H9 (cell line): ENCODE data around the gene PAPOLG. TPM values are rescaled to one million over a fixed set of nuclear protein-coding genes. Genes with fewer than 3 reads are reported as not detected.
"Not testable (repeated sequence)": the region's sequence is repeated elsewhere in the genome, so short reads cannot be mapped to it uniquely, and the experiment has no call there.

Experiments
- DNase-seq: peaks from one replicate; pipeline ENCODE4 v3.0.0-alpha.2; 2017
- H2AFZ ChIP-seq: one replicate; pipeline ENCODE4 v1.6.1; 2013; ENCODE audit warnings: mild to moderate bottlenecking, low read length, control low read depth, moderate library complexity
- H2AK5ac ChIP-seq: 2 replicates; pipeline ENCODE4 v1.6.1; 2013; ENCODE audit warnings: low read length, control low read depth, mixed read lengths; ENCODE audit not compliant: insufficient read length
- H2BK120ac ChIP-seq: one replicate; pipeline ENCODE4 v1.6.1; 2013; ENCODE audit warnings: low read depth, mild to moderate bottlenecking, low read length, control low read depth, inconsistent platforms; ENCODE audit not compliant: poor library complexity, severe bottlenecking
- H2BK12ac ChIP-seq: 2 replicates; pipeline ENCODE4 v1.6.1; 2013; ENCODE audit warnings: low read length, control low read depth, mixed read lengths, low read depth; ENCODE audit not compliant: insufficient read length
- H2BK15ac ChIP-seq: 2 replicates; pipeline ENCODE4 v1.6.1; 2013; ENCODE audit warnings: low read depth, low read length, control low read depth
- H2BK20ac ChIP-seq: one replicate; pipeline ENCODE4 v1.6.1; 2013; ENCODE audit warnings: low read depth, mild to moderate bottlenecking, low read length, control low read depth, inconsistent platforms; ENCODE audit not compliant: poor library complexity, severe bottlenecking
- H2BK5ac ChIP-seq: 2 replicates; pipeline ENCODE4 v1.6.1; 2013; ENCODE audit warnings: low read length, control low read depth, mixed read lengths; ENCODE audit not compliant: insufficient read length
- H3K14ac ChIP-seq: 2 replicates; pipeline ENCODE4 v1.6.1; 2013; ENCODE audit warnings: low read length, control low read depth; ENCODE audit not compliant: insufficient read depth
- H3K18ac ChIP-seq: 2 replicates; pipeline ENCODE4 v1.6.1; 2013; ENCODE audit warnings: low read depth, mild to moderate bottlenecking, mixed read lengths, low read length, control low read depth; ENCODE audit not compliant: insufficient read length
- H3K23ac ChIP-seq: 2 replicates; pipeline ENCODE4 v1.6.1; 2013; ENCODE audit warnings: low read length, control low read depth, mixed read lengths, low read depth; ENCODE audit not compliant: insufficient read length
- H3K23me2 ChIP-seq: 2 replicates; pipeline ENCODE4 v1.6.1; 2013; ENCODE audit warnings: low read depth, mild to moderate bottlenecking, mixed read lengths, low read length, control low read depth; ENCODE audit not compliant: insufficient read length, poor library complexity, severe bottlenecking
- H3K27ac ChIP-seq: 2 replicates; pipeline ENCODE4 v1.5.1; 2013; ENCODE audit warnings: low read length, control low read depth, mixed read lengths, low read depth; ENCODE audit not compliant: insufficient read length
- H3K27me3 ChIP-seq: 2 replicates; pipeline ENCODE4 v1.6.1; 2013; ENCODE audit warnings: low read length, control low read depth, inconsistent platforms; ENCODE audit not compliant: insufficient read depth
- H3K4ac ChIP-seq: 2 replicates; pipeline ENCODE4 v1.6.1; 2013; ENCODE audit warnings: low read depth, mild to moderate bottlenecking, control low read depth, inconsistent platforms, low read length, moderate library complexity
- H3K4me1 ChIP-seq: 2 replicates; pipeline ENCODE4 v1.6.1; 2013; ENCODE audit warnings: low read length, control low read depth, inconsistent platforms; ENCODE audit not compliant: insufficient read depth
- H3K4me2 ChIP-seq: 2 replicates; pipeline ENCODE4 v1.6.1; 2013; ENCODE audit warnings: low read length, control low read depth, mixed read lengths; ENCODE audit not compliant: insufficient read length, insufficient read depth
- H3K56ac ChIP-seq: 2 replicates; pipeline ENCODE4 v1.6.1; 2013; ENCODE audit warnings: low read depth, mild to moderate bottlenecking, mixed read lengths, low read length, control low read depth; ENCODE audit not compliant: insufficient read length
- H3K79me1 ChIP-seq: 2 replicates; pipeline ENCODE4 v1.6.1; 2013; ENCODE audit warnings: low read depth, mild to moderate bottlenecking, moderate library complexity, low read length, control low read depth, inconsistent platforms; ENCODE audit not compliant: insufficient read depth, poor library complexity, severe bottlenecking
- H3K79me2 ChIP-seq: 2 replicates; pipeline ENCODE4 v1.6.1; 2013; ENCODE audit warnings: low read length, control low read depth, inconsistent platforms; ENCODE audit not compliant: insufficient read depth
- H3K9ac ChIP-seq: 2 replicates; pipeline ENCODE4 v1.6.1; 2013; ENCODE audit warnings: low read length, control low read depth, mixed read lengths; ENCODE audit not compliant: insufficient read length; ENCODE audit errors: extremely low read depth
- H3K9me3 ChIP-seq: one replicate; pipeline ENCODE4 v1.6.1; 2013; ENCODE audit warnings: low read depth, low read length, inconsistent platforms; ENCODE audit not compliant: control insufficient read depth
- H3T11ph ChIP-seq: one replicate; pipeline ENCODE4 v1.6.1; 2013; ENCODE audit warnings: mild to moderate bottlenecking, low read length, control low read depth, inconsistent platforms
- H4K20me1 ChIP-seq: one replicate; pipeline ENCODE4 v1.6.1; 2013; ENCODE audit not compliant: control insufficient read depth, insufficient read length, insufficient read depth
- H4K5ac ChIP-seq: 2 replicates; pipeline ENCODE4 v1.6.1; 2013; ENCODE audit warnings: low read depth, mild to moderate bottlenecking, mixed read lengths, low read length, control low read depth; ENCODE audit not compliant: insufficient read length
- H4K8ac ChIP-seq: replicated peaks from 2 replicates; pipeline ENCODE4 v1.6.1; 2013; ENCODE audit warnings: low read length, control low read depth, mixed read lengths, low read depth; ENCODE audit not compliant: insufficient read length
- H4K91ac ChIP-seq: 2 replicates; pipeline ENCODE4 v1.6.1; 2013; ENCODE audit warnings: low read depth, mild to moderate bottlenecking, moderate library complexity, mixed read lengths, low read length, control low read depth; ENCODE audit not compliant: insufficient read length
- H3K27ac Mint-ChIP-seq, 3 experiments: 2 replicates in 2 of 3; 3 replicates in 1 of 3; pipeline ENCODE4 v1.8.0; 2020 to 2021; ENCODE audit warnings: mixed read lengths in 3 of 3, mild to moderate bottlenecking in 1 of 3, moderate library complexity in 1 of 3
- H3K27me3 Mint-ChIP-seq: 2 replicates; pipeline ENCODE4 v1.8.0; 2021; ENCODE audit warnings: low read depth, mild to moderate bottlenecking, moderate library complexity, mixed read lengths
- H3K36me3 Mint-ChIP-seq, 3 experiments: 2 replicates in 2 of 3; 3 replicates in 1 of 3; pipeline ENCODE4 v1.8.0; 2020 to 2021; ENCODE audit warnings: low read depth in 3 of 3, mixed read lengths in 3 of 3; ENCODE audit not compliant: insufficient read depth in 1 of 3
- H3K4me1 Mint-ChIP-seq, 2 experiments: 2 replicates each; pipeline ENCODE4 v1.8.0; 2020; ENCODE audit warnings: mixed read lengths in 2 of 2
- H3K4me3 Mint-ChIP-seq, 2 experiments: 2 replicates in 1 of 2; 3 replicates in 1 of 2; pipeline ENCODE4 v1.8.0; 2020 to 2021; ENCODE audit warnings: mild to moderate bottlenecking in 2 of 2, mixed read lengths in 2 of 2, moderate library complexity in 1 of 2
- H3K9me3 Mint-ChIP-seq, 2 experiments: 2 replicates in 1 of 2; 3 replicates in 1 of 2; pipeline ENCODE4 v1.8.0; 2020; ENCODE audit warnings: mild to moderate bottlenecking in 2 of 2, mixed read lengths in 2 of 2, moderate library complexity in 1 of 2
- WGBS: extraction: QIAGEN DNeasy Blood & Tissue Kit; methylation state at CpG from one replicate; pipeline ENCODE4 v1.1.7; 2013; ENCODE audit warnings: missing lambda C conversion rate, low lambda C conversion rate, mixed read lengths; ENCODE audit not compliant: insufficient read length; ENCODE audit errors: extremely low coverage; 5-methylcytosine and 5-hydroxymethylcytosine counted together
- total RNA-seq: library from RNA; stranded (reverse); gene quantifications from 2 replicates; pipeline ENCODE4 v1.2.1, GENCODE V29; 2021
- TF ChIP-seq, protein P1 (sequence below): fragments of 200-600 bp; sonication (generic); conservative IDR thresholded peaks from 3 replicates; pipeline ENCODE4 v1.8.0; 2021; ENCODE audit warnings: antibody characterized with exemption, mild to moderate bottlenecking

PAPOLG gene
- total RNA-seq, 1 experiment from 2014 or later, result 19.2 TPM

DNA sequence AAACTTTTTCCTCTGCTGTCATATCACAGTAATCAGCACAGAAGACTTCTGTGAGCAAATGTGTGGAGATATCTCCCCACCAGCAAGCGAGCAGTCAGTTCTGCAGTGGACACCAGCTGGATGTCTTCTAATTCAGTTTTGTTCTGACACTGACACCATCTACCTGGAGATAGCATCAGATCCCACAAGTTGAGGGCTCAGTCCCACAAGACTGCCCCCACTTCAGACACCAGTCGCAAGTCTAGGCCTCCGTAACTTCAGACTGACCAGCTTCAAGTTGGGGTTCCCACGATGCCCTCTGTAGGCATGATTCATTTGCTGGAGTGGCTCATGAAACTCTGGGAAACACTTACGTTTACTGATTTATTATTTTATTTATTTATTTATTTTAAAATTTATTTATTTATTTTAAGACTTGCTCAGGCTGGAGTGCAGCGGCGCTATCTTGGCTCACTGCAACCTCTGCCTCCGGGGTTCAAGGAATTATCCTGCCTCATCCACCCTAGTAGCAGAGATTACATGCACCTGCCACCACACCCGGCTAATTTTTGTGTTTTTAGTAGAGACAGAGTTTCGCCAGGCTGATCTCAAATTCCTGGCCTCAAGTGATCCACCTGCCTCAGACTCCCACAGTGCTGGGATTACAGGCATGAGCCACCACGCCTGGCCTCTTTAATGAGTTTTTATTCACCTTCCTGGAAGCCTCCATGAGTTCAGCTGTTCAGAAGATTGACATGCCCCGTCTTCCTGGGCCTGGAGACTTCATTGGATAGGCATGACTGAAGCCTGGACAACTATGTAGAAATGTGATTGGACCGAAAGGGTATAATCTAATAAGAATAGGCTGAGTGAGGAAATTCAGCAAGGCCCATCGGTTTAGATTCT is 55.7 kb downstream of the PAPOLG start:
- H4K20me1 ChIP-seq, result no peaks in the 10 kb centered on the region
- no peak overlapping the region for H2BK20ac ChIP-seq
- H2BK12ac ChIP-seq, result no peak overlapping the region
- H3K4me3 Mint-ChIP-seq, result 0 out of 5 replicates have a peak overlapping the region, but pooled peaks of 1 of the 2 experiments have one; percentile 11
- H2BK15ac ChIP-seq, result no peak overlapping the region
- no peaks in the 10 kb centered on the region for H3K79me2 ChIP-seq
- TF ChIP-seq, protein P1, sequence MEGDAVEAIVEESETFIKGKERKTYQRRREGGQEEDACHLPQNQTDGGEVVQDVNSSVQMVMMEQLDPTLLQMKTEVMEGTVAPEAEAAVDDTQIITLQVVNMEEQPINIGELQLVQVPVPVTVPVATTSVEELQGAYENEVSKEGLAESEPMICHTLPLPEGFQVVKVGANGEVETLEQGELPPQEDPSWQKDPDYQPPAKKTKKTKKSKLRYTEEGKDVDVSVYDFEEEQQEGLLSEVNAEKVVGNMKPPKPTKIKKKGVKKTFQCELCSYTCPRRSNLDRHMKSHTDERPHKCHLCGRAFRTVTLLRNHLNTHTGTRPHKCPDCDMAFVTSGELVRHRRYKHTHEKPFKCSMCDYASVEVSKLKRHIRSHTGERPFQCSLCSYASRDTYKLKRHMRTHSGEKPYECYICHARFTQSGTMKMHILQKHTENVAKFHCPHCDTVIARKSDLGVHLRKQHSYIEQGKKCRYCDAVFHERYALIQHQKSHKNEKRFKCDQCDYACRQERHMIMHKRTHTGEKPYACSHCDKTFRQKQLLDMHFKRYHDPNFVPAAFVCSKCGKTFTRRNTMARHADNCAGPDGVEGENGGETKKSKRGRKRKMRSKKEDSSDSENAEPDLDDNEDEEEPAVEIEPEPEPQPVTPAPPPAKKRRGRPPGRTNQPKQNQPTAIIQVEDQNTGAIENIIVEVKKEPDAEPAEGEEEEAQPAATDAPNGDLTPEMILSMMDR, result no peak
- no peaks in the 10 kb centered on the region for H3K79me1 ChIP-seq
- H3K56ac ChIP-seq, result no peak overlapping the region
- H4K8ac ChIP-seq, result no peak overlapping the region
- H3K9ac ChIP-seq, result no peak overlapping the region
- no peak overlapping the region for H2BK120ac ChIP-seq
- H3K9me3 ChIP-seq, result no peaks in the 10 kb centered on the region
- no peak overlapping the region for H2AFZ ChIP-seq
- no peak overlapping the region for H3K23ac ChIP-seq
- H3K23me2 ChIP-seq, result no peaks in the 10 kb centered on the region
- H3K4me2 ChIP-seq, result no peak overlapping the region
- H4K5ac ChIP-seq, result no peak overlapping the region
- no peak overlapping the region for H3K14ac ChIP-seq
- H3T11ph ChIP-seq, result no peak overlapping the region
- no peaks in the 10 kb centered on the region; a peak in 1 of 5 replicates for H3K9me3 Mint-ChIP-seq
- no CpG with 5 or more reads among the region's 14 CpGs for WGBS
- H3K27ac Mint-ChIP-seq, result no peak overlapping the region
- H3K4me1 Mint-ChIP-seq, result peaks cover 20 to 30% of the 10 kb centered on the region in 2 experiments
- H3K4me1 ChIP-seq, result no peaks in the 10 kb centered on the region
- H4K91ac ChIP-seq, result no peak overlapping the region
- peaks cover 15% of the 10 kb centered on the region for H3K27me3 Mint-ChIP-seq
- no peaks in the 10 kb centered on the region for H3K27me3 ChIP-seq
- H3K27ac ChIP-seq, result no peak overlapping the region
- no peak overlapping the region for H2AK5ac ChIP-seq
- H2BK5ac ChIP-seq, result no peak overlapping the region
- no peaks in the 10 kb centered on the region for H3K36me3 Mint-ChIP-seq
- no peak overlapping the region for H3K18ac ChIP-seq
- DNase-seq, result no peak
- no peak overlapping the region for H3K4ac ChIP-seq

DNA sequence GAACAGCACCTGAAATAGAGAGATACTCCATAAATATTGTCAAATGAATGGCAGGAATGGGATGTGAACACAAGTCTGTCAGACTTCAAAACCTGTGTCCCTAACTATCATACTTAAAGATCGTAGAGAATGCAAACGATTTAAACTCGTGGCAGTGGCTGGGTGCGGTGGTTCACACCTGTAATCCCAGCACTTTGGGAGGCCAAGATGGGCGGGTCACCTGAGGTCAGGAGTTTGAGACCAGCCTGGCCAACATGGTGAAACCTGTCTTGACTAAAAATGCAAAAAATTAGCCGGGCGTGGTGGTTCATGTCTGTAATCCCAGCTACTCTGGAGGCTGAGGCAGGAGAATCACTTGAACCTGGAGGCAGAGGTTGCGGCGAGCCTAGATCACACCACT is 61.1 kb downstream of the PAPOLG start:
- H4K8ac ChIP-seq, H2BK20ac ChIP-seq, H2AFZ ChIP-seq, H2BK5ac ChIP-seq, H3K14ac ChIP-seq, H2BK120ac ChIP-seq, H3K4me2 ChIP-seq, H3K23me2 ChIP-seq, H3K18ac ChIP-seq, H3K4me1 ChIP-seq, H4K5ac ChIP-seq, H2BK12ac ChIP-seq, H3K27me3 ChIP-seq, H3K27ac Mint-ChIP-seq, H4K20me1 ChIP-seq, H3K9me3 ChIP-seq, H3K9ac ChIP-seq, H3K27ac ChIP-seq, H3K4ac ChIP-seq, H3K23ac ChIP-seq, DNase-seq, H3K56ac ChIP-seq, H4K91ac ChIP-seq, H3K4me3 Mint-ChIP-seq, H3K79me2 ChIP-seq, H3K79me1 ChIP-seq, H3K36me3 Mint-ChIP-seq, H3T11ph ChIP-seq, H2AK5ac ChIP-seq, H2BK15ac ChIP-seq, H3K9me3 Mint-ChIP-seq: not testable (repeated sequence)
- H3K27me3 Mint-ChIP-seq, result peaks cover 28% of the 10 kb centered on the region
- H3K4me1 Mint-ChIP-seq, result peaks cover 8 to 11% of the 10 kb centered on the region in 2 experiments
- WGBS, result no CpG with 5 or more reads among the region's 9 CpGs
